ENCODE measurements around the gene PKD1. TPM values are rescaled to one million over a fixed set of nuclear protein-coding genes. Genes with fewer than 3 reads are reported as not detected.
"Not testable (repeated sequence)": the region's sequence is repeated elsewhere in the genome, so short reads cannot be mapped to it uniquely, and the experiment has no call there.

Gene PKD1
- total RNA-seq (2016; rRNA removed; fragmentation: Illumina TruSeq; extraction: Trizol) (9.1 and 22.1 TPM in 2 replicates), polyA plus RNA-seq (2011; rRNA removed) (23.0 and 40.7 TPM in 2 replicates), polyA minus RNA-seq (2011; rRNA and poly(A)+ RNA removed; ENCODE audit: low replicate concordance) (24.5 and 75.7 TPM in 2 replicates), Bru-seq, nascent RNA (percentile 51 among the genes with signal in this experiment), BruChase-seq, experiment 1, labeled RNA remaining after a 6-hour chase (percentile 87 among the genes with signal in this experiment), BruChase-seq, experiment 2, labeled RNA remaining after a 2-hour chase (percentile 69 among the genes with signal in this experiment)
- 14.9 and 15.2 TPM in 2 replicates for total RNA-seq (2016; cell fraction: cytosol; rRNA removed; fragmentation: Illumina TruSeq; extraction: Trizol; ENCODE audit: low read depth)
- 6.6 and 20.8 TPM in 2 replicates for total RNA-seq (2016; cell fraction: insoluble cytoplasmic fraction; rRNA removed; fragmentation: Illumina TruSeq; extraction: Trizol)
- 10.1 and 11.4 TPM in 2 replicates for total RNA-seq (2016; cell fraction: membrane; rRNA removed; fragmentation: Illumina TruSeq; extraction: Trizol)
- total RNA-seq (2016; cell fraction: nucleus; rRNA removed; fragmentation: Illumina TruSeq; extraction: Trizol): 26.8 and 33.4 TPM in 2 replicates
- 18.3 and 19.9 TPM in 2 replicates for polyA plus RNA-seq (2011; cell fraction: cytosol; rRNA removed)
- 410 and 565 TPM in 2 replicates for polyA plus RNA-seq (2011; cell fraction: nucleus; rRNA removed)
- polyA plus RNA-seq (2012): 20.8 and 52.6 TPM in 2 replicates
- polyA plus RNA-seq (2016; cell fraction: cytosol; fragmentation: Illumina TruSeq; extraction: Trizol; ENCODE audit: low read depth): 0.90 and 0.96 TPM in 2 replicates
- polyA plus RNA-seq (2016; cell fraction: insoluble cytoplasmic fraction; fragmentation: Illumina TruSeq; extraction: Trizol; ENCODE audit: low read depth): 6.2 and 8.3 TPM in 2 replicates
- 1.6 TPM in 2 replicates for polyA plus RNA-seq (2016; cell fraction: membrane; fragmentation: Illumina TruSeq; extraction: Trizol; ENCODE audit: low read depth)
- 86.8 and 102 TPM in 2 replicates for polyA plus RNA-seq (2016; cell fraction: nucleus; fragmentation: Illumina TruSeq; extraction: Trizol; ENCODE audit: insufficient read depth, low read depth)
- polyA minus RNA-seq (2011; cell fraction: cytosol; rRNA and poly(A)+ RNA removed): 24.3 and 34.5 TPM in 2 replicates
- 72.0 and 84.2 TPM in 2 replicates for polyA minus RNA-seq (2011; cell fraction: nucleus; rRNA and poly(A)+ RNA removed)
- long read RNA-seq, experiment 1, partial matches to known transcripts: 0 of 1 reads
- long read RNA-seq, experiment 1, other reads (novel, unspliced or antisense): 1 of 1 reads
- long read RNA-seq, experiment 2, partial matches to known transcripts: 28 of 67 reads
- long read RNA-seq, experiment 2, other reads (novel, unspliced or antisense): 38 of 67 reads

GRCh38 chr16:2135770-2136490 lies at the start of gene PKD1:
PKD1 (minus strand) TSS chr16:2135898; CDS start chr16:2135689, 209 bp downstream.
- H4K20me1 ChIP-seq (ENCODE audit: insufficient read depth, low read length); CTCF ChIA-PET (ENCODE audit: low intra/inter-chr PET ratio, low total read pairs); BruUV-seq (replicated peaks); H3K27ac ChIP-seq (ENCODE audit: extremely low read length, insufficient read depth, low read length); in situ Hi-C loops (cut with HindIII; ENCODE audit: extremely low pct_ligation_motif_present, low pct_unique_long_range_greater_than_20kb); H3K9me3 ChIP-seq (ENCODE audit: low read length); H3K79me2 ChIP-seq (ENCODE audit: insufficient read depth, low read length); H2AFZ ChIP-seq (ENCODE audit: low read length); H3K36me3 ChIP-seq (replicated peaks in 1 of 2; ENCODE audit: control insufficient read depth in 1 of 2, insufficient read depth in 2 of 2, low read length in 2 of 2); intact Hi-C loops (cut with micrococcal nuclease; ENCODE audit: unreplicated experiment); H3K27me3 ChIP-seq (ENCODE audit: control insufficient read depth in 1 of 2, insufficient read depth in 2 of 2, low read length in 2 of 2); FAIRE-seq: not testable (repeated sequence)
- H3K4me2 ChIP-seq (ENCODE audit: low read depth, low read length): peak within 1 kb of the TSS; percentile 69
- DNase-seq (ENCODE audit: low spot score) (peak; percentile 78), ATAC-seq (peak; percentile 78)
- 1% methylated on average over 13 of the region's 81 CpGs for whole genome bisulfite sequencing (ENCODE audit: low lambda C conversion rate)
- peak within 1 kb of the TSS; percentile 56; the same call in 1 of the 2 replicates for H3K9ac ChIP-seq (ENCODE audit: insufficient read depth, low read depth, low read length)
- POLR2A ChIA-PET: interaction anchor here (0.6 to 1.2 kb wide), 5 partner anchors 12 to 171 kb away, joined by 3 to 24 read pairs (median 5); partner anchors contain the start of genes RPS2 and TRAF7
- H3K4me1 ChIP-seq (ENCODE audit: insufficient read depth, low read length): peaks cover 23% of the 10 kb centered on the region
- H3K4me3 ChIP-seq (replicated peaks in 1 of 3; ENCODE audit: insufficient read depth in 1 of 3, low read depth in 2 of 3, low read length in 3 of 3): peak within 1 kb of the TSS; percentile 60 to 63 (median 62); a peak in 5 of 6 replicates
- TF ChIP-seq MXI1 (IDR thresholded peaks at IDR 0.05; ENCODE audit: borderline replicate concordance, low read depth, low read length): peak; percentile 55; the same call in 1 of the 3 replicates
- TF ChIP-seq ZNF687 (CRISPR knock-in tag; IDR thresholded peaks at IDR 0.05): peak; percentile 61
- TF ChIP-seq GATAD1 (CRISPR knock-in tag; IDR thresholded peaks at IDR 0.05): 0 out of 2 replicates have a peak, but pooled peaks have one; percentile 10
- TF ChIP-seq PHF8 (CRISPR knock-in tag; IDR thresholded peaks at IDR 0.05): peak; percentile 45; the same call in 1 of the 2 replicates
- TF ChIP-seq BCL3 (CRISPR knock-in tag; IDR thresholded peaks at IDR 0.05): 0 out of 2 replicates have a peak, but pooled peaks have one; percentile 40
- TF ChIP-seq ARID4A (CRISPR knock-in tag; IDR thresholded peaks at IDR 0.05; ENCODE audit: borderline replicate concordance): peak; percentile 22; the same call in 1 of the 2 replicates
